CD4-positive, alpha-beta memory T cell (primary cell): ENCODE data around the gene HERPUD1. TPM values are rescaled to one million over a fixed set of nuclear protein-coding genes. Genes with fewer than 3 reads are reported as not detected.

Experiments used
- CTCF ChIA-PET: fragments of 350-600 bp; sonication (Branson Sonifier 250); formaldehyde crosslinking; loops from one replicate; lab custom pipeline; 2021; ENCODE audit warnings: inconsistent platforms; ENCODE audit not compliant: partially characterized antibody; lab: Charles Lee
- POLR2A ChIA-PET: fragments of 350-600 bp; sonication (Branson Sonifier 250); formaldehyde crosslinking; loops from one replicate; lab custom pipeline; 2021; ENCODE audit not compliant: partially characterized antibody; lab: Charles Lee
- DNase-seq, 5 donors: peaks; one replicate each; pipeline versions ENCODE4 v3.0.0 to v3.0.0-alpha.2; 2020 to 2022; ENCODE audit warnings: mixed read lengths in 1 of 5
- H3K27ac ChIP-seq: one replicate; pipeline ENCODE4 v1.7.0; 2013; ENCODE audit warnings: low read depth, low read length
- H3K27me3 ChIP-seq: 2 replicates; pipeline ENCODE4 v1.7.0; 2013; ENCODE audit warnings: mild to moderate bottlenecking, low read length, moderate library complexity; ENCODE audit not compliant: insufficient read depth
- H3K36me3 ChIP-seq: 2 replicates; pipeline ENCODE4 v1.7.0; 2013; ENCODE audit warnings: mild to moderate bottlenecking, low read length, moderate library complexity; ENCODE audit not compliant: insufficient read depth
- H3K4me1 ChIP-seq: 2 replicates; pipeline ENCODE4 v1.7.0; 2013; ENCODE audit warnings: mild to moderate bottlenecking, low read length, moderate library complexity; ENCODE audit not compliant: insufficient read depth
- H3K4me3 ChIP-seq, 2 donors: one replicate each; pipeline ENCODE4 v1.7.0; 2013; ENCODE audit warnings: low read length in 2 of 2, mild to moderate bottlenecking in 1 of 2
- H3K9me3 ChIP-seq, 2 donors: one replicate each; pipeline ENCODE4 v1.7.0; 2013; ENCODE audit warnings: low read length in 2 of 2, control low read depth in 1 of 2; ENCODE audit not compliant: control insufficient read depth in 1 of 2
- H3K27ac Mint-ChIP-seq, 7 donors: one replicate each; pipeline ENCODE4 v1.8.0; 2020 to 2021; ENCODE audit warnings: mixed read lengths in 7 of 7, mild to moderate bottlenecking in 6 of 7, inconsistent platforms in 3 of 7, moderate library complexity in 3 of 7
- H3K27me3 Mint-ChIP-seq, 2 donors: one replicate each; pipeline ENCODE4 v1.8.0; 2020 to 2021; ENCODE audit warnings: mixed read lengths in 2 of 2
- H3K36me3 Mint-ChIP-seq, 2 donors: one replicate each; pipeline ENCODE4 v1.8.0; 2020 to 2021; ENCODE audit warnings: mixed read lengths in 2 of 2, inconsistent platforms in 1 of 2, mild to moderate bottlenecking in 1 of 2
- H3K4me1 Mint-ChIP-seq, 4 donors: one replicate each; pipeline ENCODE4 v1.8.0; 2020 to 2021; ENCODE audit warnings: mixed read lengths in 4 of 4, mild to moderate bottlenecking in 1 of 4
- H3K4me3 Mint-ChIP-seq, 8 donors: one replicate each; pipeline ENCODE4 v1.8.0; 2020 to 2021; ENCODE audit warnings: mixed read lengths in 8 of 8, mild to moderate bottlenecking in 7 of 8, moderate library complexity in 6 of 8, inconsistent platforms in 3 of 8
- H3K9me3 Mint-ChIP-seq, 8 donors: one replicate each; pipeline ENCODE4 v1.8.0; 2020 to 2021; ENCODE audit warnings: mixed read lengths in 8 of 8, mild to moderate bottlenecking in 5 of 8, inconsistent platforms in 3 of 8, moderate library complexity in 1 of 8
- intact Hi-C: fragments of 100-400 bp; cut with micrococcal nuclease; formaldehyde crosslinking; loops from one replicate; pipeline ENCODE4 v1.15.1; 2023
- polyA plus RNA-seq, 2 donors: library from polyadenylated mRNA; unstranded; fragments of 300-500 nt; fragmentation: Illumina TruSeq; gene quantifications; one replicate each; pipeline ENCODE4 v1.2.3, GENCODE V29; 2021
- total RNA-seq, 2 experiments: library from RNA; stranded (reverse); gene quantifications; one replicate each; pipeline ENCODE4 v1.2.3, GENCODE V29; 2021

Gene HERPUD1
- total and polyA plus RNA-seq, 4 experiments from 2014 or later, result 110 to 201 (median 133) TPM

- Mint-ChIP-seq H3K4me1 (peaks cover 15 to 31% (median 16%) of the 10 kb centered on the region in 4 donors), H3K27me3 (peaks cover 3 to 4% of the 10 kb centered on the region in 2 donors), H3K36me3 (no peaks in the 10 kb centered on the region), H3K27ac (peak overlapping the region; percentile 61 to 93 (median 86)), H3K9me3 (no peaks in the 10 kb centered on the region), H3K4me3 (peak overlapping the region; percentile 1 to 85 (median 56))
- Histone ChIP-seq H3K27me3 (no peaks in the 10 kb centered on the region), H3K36me3 (no peaks in the 10 kb centered on the region), H3K27ac (peak overlapping the region; percentile 35), H3K4me1 (peaks cover 20% of the 10 kb centered on the region), H3K9me3 (no peaks in the 10 kb centered on the region), H3K4me3 (peak overlapping the region in 1 of 2 donors; percentile 13)
- CTCF ChIA-PET, result interaction anchor here (0.9 to 1.7 kb wide), 2 partner anchors 49 to 239 kb away, joined by 3 to 4 read pairs; no protein-coding TSS in a partner anchor
- DNase-seq, result peak in 4 of 5 donors; percentile 26 to 50 (median 35)
- intact Hi-C loops, result no loop called here
- POLR2A ChIA-PET, result interaction anchor here (0.9 to 5.2 kb wide), 3 partner anchors 14 to 269 kb away, joined by 4 to 45 read pairs (median 5); partner anchors contain the start of genes HERPUD1 and PSME3IP1
Measured at GRCh38 chr16:56916571-56917403, 15.2 kb upstream of the HERPUD1 start.

- no peaks in the 10 kb centered on the region for H3K36me3 Mint-ChIP-seq
- H3K27me3 Mint-ChIP-seq, result peaks cover 0 to 3% of the 10 kb centered on the region in 2 donors
- no peaks in the 10 kb centered on the region for H3K27me3 ChIP-seq
- no peaks in the 10 kb centered on the region for H3K9me3 Mint-ChIP-seq
- no peak overlapping the region for H3K4me3 Mint-ChIP-seq
- peaks cover 20% of the 10 kb centered on the region for H3K4me1 ChIP-seq
- CTCF ChIA-PET, result interaction anchor here (1.7 kb wide), 1 partner anchor 51 kb away, joined by 4 read pairs; no protein-coding TSS in a partner anchor
- H3K4me1 Mint-ChIP-seq, result peaks cover 15 to 26% (median 15%) of the 10 kb centered on the region in 4 donors
- H3K27ac ChIP-seq, result no peak overlapping the region
- no peaks in the 10 kb centered on the region for H3K36me3 ChIP-seq
- no peaks in the 10 kb centered on the region for H3K9me3 ChIP-seq
- intact Hi-C loops, result no loop called here
- no peak for DNase-seq
- POLR2A ChIA-PET, result interaction anchor here (5.2 kb wide), 1 partner anchor 12 kb away, joined by 45 read pairs; the partner anchor contains the start of gene HERPUD1
- no peak overlapping the region for H3K4me3 ChIP-seq
- peak overlapping the region in 1 of 7 donors; percentile 52 for H3K27ac Mint-ChIP-seq
Measured at GRCh38 chr16:56918467-56919012, 13.4 kb upstream of the HERPUD1 start.

DNA sequence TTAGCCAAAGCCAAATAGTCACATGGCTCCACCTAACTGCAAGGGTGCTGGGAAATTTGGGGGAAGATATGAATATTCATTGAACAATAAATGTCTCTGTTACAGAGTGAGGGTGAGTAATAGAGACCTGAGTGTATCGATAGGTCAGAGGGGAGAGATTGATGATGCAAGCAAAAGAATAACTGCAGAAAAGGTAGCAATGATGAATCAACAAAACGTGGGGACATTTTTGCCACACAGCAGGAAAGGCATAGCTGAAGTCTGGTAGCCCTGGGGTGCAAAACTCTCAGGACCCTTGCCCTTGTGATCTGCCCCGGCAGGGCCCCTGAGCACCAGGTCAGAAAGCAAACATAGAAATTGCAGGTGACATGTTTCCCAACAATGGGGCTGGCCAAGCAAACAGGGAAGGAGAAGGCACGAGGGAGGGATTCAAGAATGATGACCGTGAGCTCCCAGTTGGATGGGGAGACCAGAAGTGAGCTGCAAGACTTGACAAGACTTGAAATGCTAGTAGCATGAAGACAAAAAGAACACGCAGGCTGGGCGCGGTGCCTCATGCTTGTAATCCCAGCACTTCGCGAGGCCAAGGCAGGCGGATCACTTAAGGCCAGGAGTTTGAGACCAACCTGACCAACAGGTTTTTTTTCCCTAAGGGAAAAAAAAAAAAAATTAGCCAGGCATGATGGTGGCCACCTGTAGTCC, 12.7 kb upstream of the HERPUD1 start:
- H3K9me3 Mint-ChIP-seq, result no peaks in the 10 kb centered on the region
- peaks cover 15 to 26% (median 15%) of the 10 kb centered on the region in 4 donors for H3K4me1 Mint-ChIP-seq
- Histone ChIP-seq H3K27ac (no peak overlapping the region), H3K27me3 (no peaks in the 10 kb centered on the region), H3K36me3 (no peaks in the 10 kb centered on the region), H3K9me3 (no peaks in the 10 kb centered on the region), H3K4me3 (no peak overlapping the region), H3K4me1 (peaks cover 20% of the 10 kb centered on the region)
- POLR2A ChIA-PET, result interaction anchor here (1.4 to 5.2 kb wide), 2 partner anchors 12 to 15 kb away, joined by 5 to 45 read pairs; partner anchors contain the start of gene HERPUD1
- no peak overlapping the region for H3K27ac Mint-ChIP-seq
- intact Hi-C loops, result no loop called here
- CTCF ChIA-PET, result no interaction called here
- no peaks in the 10 kb centered on the region for H3K36me3 Mint-ChIP-seq
- no peak for DNase-seq
- no peak overlapping the region for H3K4me3 Mint-ChIP-seq
- H3K27me3 Mint-ChIP-seq, result peaks cover 0 to 3% of the 10 kb centered on the region in 2 donors

GRCh38 chr16:56921571-56921970, 10.4 kb upstream of the HERPUD1 start:
- no peaks in the 10 kb centered on the region for H3K27me3 Mint-ChIP-seq
- no peak overlapping the region for H3K27ac Mint-ChIP-seq
- H3K9me3 Mint-ChIP-seq, result no peaks in the 10 kb centered on the region
- ChIA-PET CTCF (no interaction called here), POLR2A (no interaction called here)
- peaks cover 11 to 26% (median 14%) of the 10 kb centered on the region in 4 donors for H3K4me1 Mint-ChIP-seq
- intact Hi-C loops, result no loop called here
- Histone ChIP-seq H3K4me3 (no peak overlapping the region), H3K9me3 (no peaks in the 10 kb centered on the region), H3K27me3 (no peaks in the 10 kb centered on the region), H3K36me3 (no peaks in the 10 kb centered on the region), H3K4me1 (peaks cover 16% of the 10 kb centered on the region), H3K27ac (no peak overlapping the region)
- no peak for DNase-seq
- no peaks in the 10 kb centered on the region for H3K36me3 Mint-ChIP-seq
- no peak overlapping the region for H3K4me3 Mint-ChIP-seq

DNA sequence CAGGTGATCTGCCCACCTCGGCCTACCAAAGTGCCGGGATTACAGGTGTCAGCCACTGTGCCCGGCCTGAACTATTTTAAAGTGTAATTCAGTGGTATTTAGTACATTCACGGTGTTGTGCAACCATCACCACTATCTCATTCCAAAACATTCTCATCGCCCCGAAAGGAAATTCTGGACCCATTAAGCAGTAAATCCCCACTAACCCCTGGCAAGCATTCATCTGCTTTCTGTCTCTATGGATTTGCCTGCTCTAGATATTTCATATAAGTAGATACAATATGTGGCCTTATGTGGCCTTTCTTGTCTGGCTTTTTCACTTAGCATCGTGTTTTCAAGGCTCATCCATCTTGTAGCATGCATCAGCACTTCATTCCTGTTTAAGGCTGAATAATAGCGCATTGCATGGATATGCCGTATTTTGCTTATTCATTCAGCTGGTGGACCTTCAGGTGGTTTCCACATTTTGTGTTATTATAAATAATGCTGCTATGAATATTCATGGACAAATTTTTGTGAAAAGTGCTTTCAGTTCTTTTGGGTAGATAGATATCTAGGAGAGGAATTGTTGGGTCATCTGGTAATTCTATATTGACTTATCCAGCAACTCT, 8.4 kb upstream of the HERPUD1 start:
- intact Hi-C loops, result no loop called here
- no peak overlapping the region for H3K4me3 Mint-ChIP-seq

GRCh38 chr16:56927471-56927870, 4.5 kb upstream of the HERPUD1 start:
- Histone ChIP-seq H3K27ac (no peak overlapping the region), H3K4me1 (peaks cover 10% of the 10 kb centered on the region), H3K9me3 (no peaks in the 10 kb centered on the region), H3K4me3 (no peak overlapping the region), H3K36me3 (no peaks in the 10 kb centered on the region), H3K27me3 (no peaks in the 10 kb centered on the region)
- intact Hi-C loops, result no loop called here
- no peaks in the 10 kb centered on the region for H3K27me3 Mint-ChIP-seq
- H3K4me1 Mint-ChIP-seq, result peaks cover 2 to 16% (median 6%) of the 10 kb centered on the region in 4 donors
- no peaks in the 10 kb centered on the region for H3K9me3 Mint-ChIP-seq
- ChIA-PET CTCF (no interaction called here), POLR2A (interaction anchor here (1.0 kb wide), 1 partner anchor 19 kb away, joined by 4 read pairs; no protein-coding TSS in a partner anchor)
- peaks cover 0 to 6% of the 10 kb centered on the region in 2 donors for H3K36me3 Mint-ChIP-seq
- H3K4me3 Mint-ChIP-seq, result no peak overlapping the region
- peak overlapping the region in 1 of 7 donors; percentile 42 for H3K27ac Mint-ChIP-seq
- DNase-seq, result no peak

More for the DNA sequence above, 8.4 kb upstream of the HERPUD1 start:
- Histone ChIP-seq H3K27me3 (no peaks in the 10 kb centered on the region), H3K27ac (no peak overlapping the region), H3K4me1 (no peaks in the 10 kb centered on the region), H3K4me3 (no peak overlapping the region), H3K36me3 (no peaks in the 10 kb centered on the region), H3K9me3 (no peaks in the 10 kb centered on the region)
- Mint-ChIP-seq H3K4me1 (peaks cover 0 to 11% (median 3%) of the 10 kb centered on the region in 4 donors), H3K9me3 (no peaks in the 10 kb centered on the region), H3K27me3 (no peaks in the 10 kb centered on the region), H3K36me3 (no peaks in the 10 kb centered on the region), H3K27ac (peak overlapping the region in 1 of 7 donors; percentile 51)
- POLR2A ChIA-PET, result interaction anchor here (0.6 to 1.0 kb wide), 2 partner anchors 8 to 9 kb away, joined by 3 read pairs; partner anchors contain the start of gene HERPUD1
- CTCF ChIA-PET, result no interaction called here
- DNase-seq, result no peak
